Inferior parietal cortex (tissue), 1 donor: ENCODE data around the gene PDE9A.

Experiments
- DNase-seq: peaks from one replicate; pipeline ENCODE4 v3.0.0-alpha.2; 2016; ENCODE audit errors: extremely low spot score

Gene PDE9A

DNA sequence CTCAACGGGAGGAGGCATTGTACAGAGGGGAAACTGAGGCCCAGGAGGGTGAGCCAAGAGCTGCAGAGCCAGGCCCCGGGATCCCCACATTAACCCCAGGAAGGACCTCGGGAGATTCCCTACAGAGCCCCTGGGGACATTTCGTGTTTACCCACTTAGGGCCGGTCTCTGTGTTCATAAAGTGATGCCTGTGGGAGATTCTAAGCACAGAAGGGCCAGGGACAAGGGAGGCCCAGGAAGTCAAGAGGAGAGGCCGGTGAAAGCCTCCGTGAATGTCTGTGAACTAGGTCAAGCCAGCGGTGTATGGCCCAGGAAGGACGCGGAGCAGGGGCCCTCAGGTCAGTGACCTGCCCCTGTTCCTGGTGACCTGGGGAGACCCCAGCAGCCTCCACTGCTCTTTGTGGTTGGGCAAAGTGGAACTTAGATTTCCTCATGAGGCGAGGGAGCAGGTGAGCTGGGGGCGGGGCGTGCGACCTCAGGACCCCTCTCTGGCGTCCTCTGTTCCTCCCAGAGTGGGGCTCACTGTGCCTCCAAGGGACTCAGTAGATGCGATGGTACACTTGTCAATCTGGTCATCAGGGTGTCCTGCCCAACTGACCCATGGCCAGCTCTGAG lies 34.9 kb downstream of the PDE9A start:
- no peak for DNase-seq

DNA sequence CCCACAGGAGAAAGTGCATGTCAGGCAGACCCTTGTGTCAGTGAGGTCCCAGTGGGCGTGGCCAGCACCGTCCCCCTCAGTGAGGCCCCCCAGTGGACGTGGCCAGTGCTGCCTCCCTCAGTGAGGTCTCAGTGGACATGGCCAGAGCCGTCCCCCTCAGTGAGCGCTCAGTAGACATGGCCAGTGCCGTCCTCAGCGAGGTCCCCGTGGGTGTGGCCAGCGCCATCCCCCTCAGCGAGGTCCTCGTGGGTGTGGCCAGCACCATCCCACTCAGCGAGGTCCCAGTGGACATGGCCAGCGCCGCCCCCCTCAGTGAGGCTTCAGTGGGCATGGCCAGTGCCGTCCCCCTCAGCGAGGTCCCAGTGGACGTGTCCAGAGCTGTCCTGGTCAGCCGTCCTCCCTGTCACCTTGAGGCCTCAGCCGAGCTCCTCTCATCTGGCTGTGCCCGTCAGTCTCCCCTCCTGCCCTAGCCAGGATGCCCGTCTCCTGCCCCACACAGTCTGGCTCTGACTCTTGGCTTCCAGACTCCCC lies 35.5 kb downstream of the PDE9A start:
- no peak for DNase-seq

- no peak for DNase-seq
These were observed 37.2 kb downstream of the PDE9A start for GRCh38 chr21:42690586-42690985.

GRCh38 chr21:42691901-42692559 lies 38.6 kb downstream of the PDE9A start:
- no peak for DNase-seq

DNA sequence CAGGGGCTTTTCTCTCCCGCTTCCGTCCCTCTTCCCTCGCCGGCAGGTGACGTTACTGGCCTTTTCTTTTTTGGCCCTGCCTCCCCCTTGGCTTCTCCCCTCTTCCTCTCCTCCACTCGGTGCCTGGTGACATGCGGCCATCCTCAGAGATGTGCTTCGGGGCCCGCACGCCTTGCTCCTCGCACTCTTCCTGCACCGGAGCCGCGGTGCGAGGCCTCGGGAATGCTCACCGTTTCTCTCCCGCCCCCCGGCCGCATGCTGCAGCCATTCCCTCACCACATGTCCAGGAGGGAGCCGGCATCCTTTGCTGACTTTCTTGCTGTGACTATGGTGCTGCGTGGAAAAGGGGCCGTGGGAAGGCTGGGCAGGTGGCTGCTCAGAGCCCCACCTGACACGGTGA lies 39.3 kb downstream of the PDE9A start:
- no peak for DNase-seq

DNA sequence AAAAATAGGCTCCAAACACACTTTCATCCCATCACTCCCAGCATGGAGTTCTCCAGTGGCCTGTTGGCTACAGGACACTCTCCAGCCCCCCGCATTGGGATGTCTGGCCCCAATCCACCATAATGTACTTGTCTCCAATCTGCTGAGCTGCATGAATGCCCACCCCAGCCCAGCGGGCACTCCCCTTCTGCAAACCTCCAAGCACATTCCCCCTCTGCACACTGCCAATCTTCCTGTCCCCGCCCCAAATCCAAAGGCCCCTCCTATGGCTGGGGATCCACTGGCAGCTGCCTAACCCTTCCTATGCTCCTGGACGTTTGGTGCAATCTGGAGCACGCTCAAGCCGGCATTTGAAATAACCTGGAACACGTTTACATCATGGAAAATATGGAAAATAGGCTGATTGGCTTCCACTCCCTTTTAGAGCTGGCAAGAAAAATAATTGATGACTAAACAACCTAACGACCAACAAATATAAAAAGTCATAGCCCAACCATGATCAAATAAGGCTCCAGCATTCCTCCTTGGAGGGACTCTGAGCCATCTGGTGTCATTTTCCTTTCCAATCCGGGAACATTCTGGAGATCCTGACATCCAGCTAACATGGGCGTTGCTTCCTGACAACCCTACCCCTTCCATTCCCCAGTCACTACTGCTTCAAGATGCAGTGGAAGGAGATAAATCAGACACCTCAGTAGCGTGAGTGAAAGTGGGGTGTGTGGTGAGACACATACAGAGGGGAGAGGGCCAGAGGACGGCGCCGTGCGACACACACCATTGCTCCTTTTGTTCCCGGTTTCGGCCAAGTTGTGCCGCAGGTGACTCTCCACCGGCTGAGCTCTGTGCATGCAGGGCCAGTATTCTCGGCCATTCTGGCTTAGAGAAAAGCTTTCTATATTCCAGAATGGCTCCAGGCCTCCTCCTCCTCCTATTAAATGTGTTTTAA lies 41.6 kb downstream of the PDE9A start:
- no peak for DNase-seq

DNA sequence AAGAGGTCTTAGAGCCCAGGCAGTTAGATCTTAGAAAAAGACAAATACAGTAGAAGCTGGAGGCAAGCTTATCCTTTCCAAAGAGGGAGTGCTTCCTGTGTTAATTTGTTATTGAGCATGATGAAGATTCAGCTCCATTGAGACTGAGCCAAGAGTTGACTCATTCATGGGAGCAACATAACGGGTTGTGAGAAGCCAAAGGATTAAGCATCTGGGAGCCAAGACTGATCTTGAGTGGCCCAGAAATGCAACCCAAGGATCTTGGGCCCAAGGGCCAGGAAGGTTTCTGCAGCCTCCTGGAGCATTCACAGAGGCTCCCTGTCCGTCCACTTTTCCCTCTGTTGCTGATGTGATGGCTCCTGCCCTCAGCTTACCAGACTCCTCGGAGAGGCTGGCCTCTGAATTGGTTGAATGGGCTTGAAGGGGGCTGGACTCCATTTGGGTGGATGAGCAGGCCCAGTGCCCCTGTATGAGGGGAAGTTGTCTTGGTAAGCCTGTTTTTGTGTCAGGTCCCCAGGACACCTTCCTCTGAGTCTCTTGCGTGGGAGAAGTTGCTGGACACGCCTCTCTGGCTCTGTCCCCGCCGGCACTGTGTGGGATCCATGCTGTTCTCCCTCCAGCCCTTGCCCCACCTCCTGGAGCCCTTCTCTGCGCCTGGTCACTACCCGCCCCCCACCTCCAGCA lies 42.4 kb downstream of the PDE9A start:
- peak; percentile 34 for DNase-seq

- DNase-seq, result no peak
These were observed 43.1 kb downstream of the PDE9A start for GRCh38 chr21:42696501-42697040.

DNA sequence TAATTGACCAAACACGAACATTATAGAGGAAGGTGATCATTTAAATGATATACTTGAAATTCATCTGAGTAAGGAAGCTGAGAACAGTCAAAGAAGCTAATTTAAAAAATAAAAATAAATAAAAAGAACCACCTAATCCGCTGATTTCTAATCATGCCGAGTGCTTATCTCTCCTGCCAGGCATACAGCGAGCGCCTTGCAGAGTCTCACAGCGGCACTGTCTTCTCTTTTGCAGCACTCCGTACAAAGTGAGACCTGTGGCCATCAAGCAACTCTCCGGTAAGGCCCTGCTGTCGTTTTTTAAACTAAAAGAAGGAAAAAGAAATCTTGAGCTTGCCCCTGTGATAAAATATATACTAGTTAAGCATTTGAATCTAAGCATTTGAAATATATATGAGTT lies 45.3 kb downstream of the PDE9A start:
- DNase-seq, result no peak

GRCh38 chr21:42699196-42699595 lies 45.8 kb downstream of the PDE9A start:
- no peak for DNase-seq

GRCh38 chr21:42701706-42702456 lies 48.5 kb downstream of the PDE9A start:
- DNase-seq, result no peak

DNA sequence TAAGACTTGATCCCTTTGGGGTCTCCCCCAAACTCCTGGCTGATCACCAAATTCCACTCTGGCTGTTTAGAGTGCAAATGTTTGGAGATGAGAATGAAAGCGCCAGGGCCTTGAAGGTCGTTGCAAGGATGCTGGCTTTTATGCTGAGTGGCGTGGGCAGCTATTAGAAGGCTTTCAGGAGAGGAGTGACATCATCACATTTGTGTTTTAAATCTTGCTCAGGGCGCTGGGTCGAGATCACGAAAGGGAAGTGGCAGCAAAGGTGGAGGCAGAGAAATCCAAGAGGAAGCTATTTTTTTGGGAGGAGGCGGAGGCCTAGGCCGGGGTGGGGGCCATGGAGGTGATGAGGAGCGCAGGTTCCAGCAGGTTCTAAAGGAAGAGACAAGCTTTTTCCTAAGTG lies 49.3 kb downstream of the PDE9A start:
- DNase-seq, result no peak

DNA sequence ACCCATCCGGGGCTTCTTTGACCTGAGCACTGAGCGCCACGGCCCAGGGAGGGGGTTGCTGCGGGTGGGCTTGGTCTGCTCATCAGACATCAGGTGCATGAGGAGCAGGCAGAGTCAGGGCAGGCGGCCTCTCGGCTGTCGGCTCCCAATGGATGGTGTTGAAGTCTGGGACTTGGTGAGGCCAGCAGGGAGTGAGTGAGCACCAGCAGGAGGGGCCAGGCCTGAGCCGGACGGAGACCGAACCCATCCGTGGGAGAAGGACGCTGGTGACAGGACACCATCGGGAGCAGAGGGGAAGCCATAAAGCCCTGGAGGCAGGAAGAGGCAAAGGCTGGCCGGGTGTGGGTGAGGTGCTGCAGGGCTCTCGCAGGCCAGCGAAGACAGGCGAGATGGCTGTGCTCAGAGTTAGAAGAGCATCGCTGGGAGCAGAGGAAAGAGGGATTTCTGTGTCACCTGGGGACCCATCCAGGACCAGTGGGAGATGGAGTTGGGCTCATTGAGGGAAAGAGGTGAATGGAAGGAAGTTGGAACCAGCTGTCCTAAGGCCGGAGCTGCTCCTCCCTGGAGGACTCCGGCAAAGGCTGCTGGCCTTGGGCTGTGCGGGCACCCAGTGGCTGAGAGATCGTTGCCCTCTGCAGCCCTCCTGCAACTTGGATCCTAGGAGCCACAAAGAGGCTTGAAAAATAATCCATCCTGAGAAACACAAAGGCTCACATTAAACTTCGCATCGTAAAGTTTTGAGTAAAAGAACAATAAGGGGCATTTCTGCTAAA lies 49.9 kb downstream of the PDE9A start:
- no peak for DNase-seq

GRCh38 chr21:42703965-42704364 lies 50.5 kb downstream of the PDE9A start:
- no peak for DNase-seq

DNA sequence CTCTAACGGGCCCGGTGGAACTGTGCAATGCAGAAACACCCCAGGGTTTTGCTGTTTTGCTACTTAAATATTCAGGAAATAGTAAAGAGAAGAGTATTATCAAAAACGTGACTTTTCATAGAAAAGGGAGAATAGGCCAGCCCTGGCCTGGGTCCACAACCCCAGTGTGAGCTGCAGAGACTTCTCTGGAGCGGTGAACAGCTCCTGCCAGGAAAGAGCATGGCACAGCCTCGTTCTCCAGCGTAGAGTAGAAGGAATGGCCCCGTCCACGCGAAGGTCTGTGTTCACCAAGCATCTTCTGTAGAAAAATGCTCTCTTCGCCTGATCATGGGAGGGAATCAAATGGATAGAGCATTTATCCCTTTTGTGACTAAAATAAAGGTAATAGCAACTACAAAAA lies 51.4 kb downstream of the PDE9A start:
- no peak for DNase-seq

GRCh38 chr21:42705346-42705745 lies 51.9 kb downstream of the PDE9A start:
- DNase-seq, result no peak

DNA sequence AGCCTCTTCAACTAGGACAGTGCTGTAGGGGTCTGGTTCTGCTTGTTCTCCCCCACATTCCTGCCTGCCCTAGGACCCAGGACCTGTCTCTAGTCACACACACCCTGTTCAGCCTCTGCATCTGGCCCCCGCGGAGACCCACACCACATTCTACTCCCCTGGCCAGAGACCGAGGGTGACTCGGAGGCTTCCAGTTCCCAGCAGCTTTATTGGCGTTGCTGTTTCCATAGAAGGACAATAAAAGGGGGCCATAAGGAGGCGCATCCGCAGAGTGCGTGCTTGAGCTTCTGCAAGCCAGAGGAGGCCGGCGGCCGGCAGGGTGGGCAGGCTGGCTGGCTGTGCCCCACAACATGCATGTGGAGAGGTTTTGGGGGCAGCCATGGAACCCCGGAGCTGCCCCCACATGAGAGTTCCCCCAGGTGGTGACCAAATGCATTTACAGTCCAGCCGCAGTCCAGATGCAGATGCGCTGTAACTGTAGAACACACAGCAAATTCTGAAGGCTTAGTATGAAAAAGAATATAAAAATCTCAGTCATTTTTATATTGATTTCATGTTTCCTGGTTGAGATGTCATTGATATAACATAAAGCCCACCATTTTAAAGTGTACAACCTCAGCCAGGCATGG lies 52.4 kb downstream of the PDE9A start:
- DNase-seq, result no peak

GRCh38 chr21:42706765-42707164 lies 53.3 kb downstream of the PDE9A start:
- no peak for DNase-seq

DNA sequence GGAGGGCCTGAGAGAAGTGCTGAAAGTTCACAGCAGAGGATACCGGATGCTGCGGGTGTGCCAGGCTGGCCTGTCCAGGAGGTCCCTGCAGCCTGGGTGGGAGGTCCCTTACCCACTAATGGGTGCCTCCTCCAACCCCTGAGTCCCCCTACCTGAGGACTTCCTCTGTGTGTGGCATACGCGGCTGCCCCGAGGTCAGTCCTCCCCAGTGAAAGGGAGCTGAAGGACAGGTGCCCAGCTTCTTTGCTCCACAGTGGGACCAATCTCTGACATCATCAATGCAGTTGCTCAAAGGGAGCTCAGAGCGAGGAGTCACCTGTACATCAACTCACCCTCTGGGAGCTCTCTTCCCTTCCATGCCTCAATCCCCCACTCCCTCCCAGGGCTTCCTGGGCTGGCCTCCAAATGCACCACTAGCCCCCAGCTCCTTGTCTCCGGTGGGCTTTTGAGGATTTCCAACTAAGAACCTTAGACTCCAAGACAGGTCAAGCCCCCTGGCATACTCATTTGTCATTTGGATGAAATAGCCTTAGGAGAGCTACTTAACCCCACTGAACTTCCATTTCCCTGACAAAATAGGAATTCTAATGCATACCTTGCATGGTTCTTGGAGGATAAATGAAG lies 53.9 kb downstream of the PDE9A start:
- no peak for DNase-seq
